ENCODE measurements around the gene GPBAR1. TPM values are rescaled to one million over a fixed set of nuclear protein-coding genes. Genes with fewer than 3 reads are reported as not detected.
"Not testable (repeated sequence)": the region's sequence is repeated elsewhere in the genome, so short reads cannot be mapped to it uniquely, and the experiment has no call there.

The GPBAR1 gene
- polyA plus RNA-seq, 3 donors, result 26.0 to 181 (median 143) TPM

DNA sequence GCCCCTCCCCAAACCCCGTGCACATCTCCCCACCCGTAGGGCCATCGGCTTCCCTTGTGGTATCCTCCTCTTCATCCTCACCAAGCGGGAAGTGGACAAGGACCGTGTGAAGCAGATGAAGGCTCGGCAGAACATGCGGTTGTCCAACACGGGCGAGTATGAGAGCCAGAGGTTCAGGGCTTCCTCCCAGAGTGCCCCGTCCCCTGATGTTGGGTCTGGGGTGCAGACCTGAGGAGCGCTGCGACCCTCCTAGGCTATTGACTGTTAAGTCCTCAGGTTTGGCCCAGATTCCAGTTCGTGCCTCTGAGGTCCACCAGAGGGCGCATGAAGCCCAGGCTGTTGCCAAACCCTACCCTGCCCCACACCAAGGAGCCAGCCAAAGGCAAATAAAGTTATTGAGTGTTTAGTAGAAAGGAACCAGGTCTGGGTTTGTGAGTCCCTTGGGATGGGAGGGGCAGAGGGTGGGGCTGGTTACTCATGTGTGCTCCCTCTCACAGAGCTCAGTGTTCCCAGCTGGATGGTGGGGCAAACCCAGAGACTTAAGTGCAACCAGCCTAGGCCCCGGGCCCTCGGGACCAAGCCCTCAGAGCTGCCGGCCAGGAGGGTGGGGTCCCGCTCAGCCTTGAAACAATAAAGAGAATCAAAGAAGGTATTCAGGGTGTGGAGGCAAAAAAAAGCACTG is 11.9 kb downstream of the GPBAR1 start:
- Histone ChIP-seq H3K79me2 (ENCODE audit: insufficient read depth, low read length) (peaks cover 70% of the 10 kb centered on the region), H3K4me2 (replicated peaks; ENCODE audit: extremely low read depth, low read length, poor library complexity, severe bottlenecking) (no peak overlapping the region), H3K9me3 (replicated peaks in 1 of 2; ENCODE audit: control insufficient read depth in 1 of 2, insufficient read depth in 1 of 2, low read length in 2 of 2) (no peaks in the 10 kb centered on the region), H3K36me3 (replicated peaks in 1 of 2; ENCODE audit: control insufficient read depth in 1 of 2, insufficient read depth in 2 of 2, low read length in 2 of 2) (peaks cover 42 to 49% of the 10 kb centered on the region in 2 donors), H3K27me3 (ENCODE audit: control insufficient read depth in 2 of 2, insufficient read depth in 2 of 2, low read length in 2 of 2) (no peaks in the 10 kb centered on the region), H3K4me3 (replicated peaks in 1 of 3; ENCODE audit: low read depth in 2 of 3, low read length in 3 of 3) (no peak overlapping the region), H2AFZ (ENCODE audit: insufficient read depth, low read depth, low read length, poor library complexity, severe bottlenecking) (no peak overlapping the region), H3K9ac (ENCODE audit: insufficient read depth, low read length, poor library complexity, severe bottlenecking) (no peak overlapping the region), H4K20me1 (ENCODE audit: insufficient read depth, low read length) (peaks cover 74% of the 10 kb centered on the region), H3K4me1 (ENCODE audit: control insufficient read depth in 1 of 2, insufficient read depth in 2 of 2, low read length in 2 of 2) (peaks cover 46 to 56% of the 10 kb centered on the region in 2 donors), H3K27ac (ENCODE audit: low read depth in 1 of 2, low read length in 2 of 2) (no peak overlapping the region)
- Mint-ChIP-seq H3K4me1 (peaks cover 53% of the 10 kb centered on the region), H3K9me3 (no peaks in the 10 kb centered on the region), H3K4me3 (no peak overlapping the region), H3K36me3 (peaks cover 42 to 49% of the 10 kb centered on the region in 2 donors), H3K27me3 (ENCODE audit: low read depth in 3 of 3) (peaks cover 0 to 3% (median 0%) of the 10 kb centered on the region in 3 donors), H3K27ac (peak overlapping the region; percentile 10 to 73 (median 61))
- 45% methylated on average over 13 of the region's 18 CpGs for WGBS (ENCODE audit: insufficient coverage)
- intact Hi-C loops (cut with micrococcal nuclease), result loop anchor here (5.0 to 10.0 kb wide), 4 partner anchors 125 to 292 kb away; partner anchors contain the start of genes CTDSP1 (in 2 of the 2), CNOT9 (in 1 of the 2) and USP37 (in 1 of the 2)
- DNase-seq, result peak; percentile 73 to 80 (median 78)
- TF ChIP-seq, protein P1, sequence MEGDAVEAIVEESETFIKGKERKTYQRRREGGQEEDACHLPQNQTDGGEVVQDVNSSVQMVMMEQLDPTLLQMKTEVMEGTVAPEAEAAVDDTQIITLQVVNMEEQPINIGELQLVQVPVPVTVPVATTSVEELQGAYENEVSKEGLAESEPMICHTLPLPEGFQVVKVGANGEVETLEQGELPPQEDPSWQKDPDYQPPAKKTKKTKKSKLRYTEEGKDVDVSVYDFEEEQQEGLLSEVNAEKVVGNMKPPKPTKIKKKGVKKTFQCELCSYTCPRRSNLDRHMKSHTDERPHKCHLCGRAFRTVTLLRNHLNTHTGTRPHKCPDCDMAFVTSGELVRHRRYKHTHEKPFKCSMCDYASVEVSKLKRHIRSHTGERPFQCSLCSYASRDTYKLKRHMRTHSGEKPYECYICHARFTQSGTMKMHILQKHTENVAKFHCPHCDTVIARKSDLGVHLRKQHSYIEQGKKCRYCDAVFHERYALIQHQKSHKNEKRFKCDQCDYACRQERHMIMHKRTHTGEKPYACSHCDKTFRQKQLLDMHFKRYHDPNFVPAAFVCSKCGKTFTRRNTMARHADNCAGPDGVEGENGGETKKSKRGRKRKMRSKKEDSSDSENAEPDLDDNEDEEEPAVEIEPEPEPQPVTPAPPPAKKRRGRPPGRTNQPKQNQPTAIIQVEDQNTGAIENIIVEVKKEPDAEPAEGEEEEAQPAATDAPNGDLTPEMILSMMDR (IDR thresholded peaks at IDR 0.05), result peak; percentile 89

DNA sequence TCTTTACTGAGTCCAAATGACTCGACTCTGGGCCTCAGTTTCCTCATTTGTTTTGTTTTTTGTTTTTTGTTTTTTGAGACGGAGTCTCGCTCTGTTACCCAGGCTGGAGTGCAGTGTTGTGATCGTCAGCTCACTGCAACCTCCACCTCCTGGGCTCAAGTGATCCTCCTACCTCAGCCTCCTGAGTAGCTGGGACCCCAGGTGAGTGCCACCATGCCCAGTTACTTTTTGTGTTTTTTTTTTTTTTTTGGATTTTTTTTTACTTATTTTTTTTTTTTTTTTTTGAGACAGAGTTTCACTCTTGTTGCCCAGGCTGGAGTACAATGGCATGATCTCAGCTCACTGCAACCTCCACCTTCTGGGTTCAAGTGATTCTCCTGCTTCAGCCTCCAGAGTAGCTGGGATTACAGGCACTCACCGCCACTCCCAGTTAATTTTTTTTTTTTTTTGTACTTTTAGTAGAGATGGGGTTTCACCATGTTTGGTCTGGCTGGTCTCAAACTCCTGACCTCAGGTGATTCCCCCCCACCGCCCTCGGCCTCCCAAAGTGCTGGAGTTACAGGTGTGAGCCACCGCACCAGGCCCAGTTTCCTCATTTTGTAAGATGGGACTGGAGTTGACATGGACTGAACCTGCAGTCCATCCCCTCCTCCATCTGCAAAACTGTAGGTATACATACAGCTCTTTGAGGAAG is 12.5 kb downstream of the GPBAR1 start:
- H3K4me2 ChIP-seq (replicated peaks; ENCODE audit: extremely low read depth, low read length, poor library complexity, severe bottlenecking); H3K9me3 Mint-ChIP-seq; H3K27me3 ChIP-seq (ENCODE audit: control insufficient read depth in 2 of 2, insufficient read depth in 2 of 2, low read length in 2 of 2); DNase-seq; H3K4me3 Mint-ChIP-seq; H2AFZ ChIP-seq (ENCODE audit: insufficient read depth, low read depth, low read length, poor library complexity, severe bottlenecking); H3K9ac ChIP-seq (ENCODE audit: insufficient read depth, low read length, poor library complexity, severe bottlenecking); H3K4me3 ChIP-seq (replicated peaks in 1 of 3; ENCODE audit: low read depth in 2 of 3, low read length in 3 of 3); H3K9me3 ChIP-seq (replicated peaks in 1 of 2; ENCODE audit: control insufficient read depth in 1 of 2, insufficient read depth in 1 of 2, low read length in 2 of 2); H3K27ac ChIP-seq (ENCODE audit: low read depth in 1 of 2, low read length in 2 of 2); H3K27me3 Mint-ChIP-seq (ENCODE audit: low read depth in 3 of 3): not testable (repeated sequence)
- intact Hi-C loops (cut with micrococcal nuclease), result loop anchor here (5.0 to 10.0 kb wide), 4 partner anchors 124 to 291 kb away; partner anchors contain the start of genes CTDSP1 (in 2 of the 2), CNOT9 (in 1 of the 2) and USP37 (in 1 of the 2)
- H3K36me3 ChIP-seq (replicated peaks in 1 of 2; ENCODE audit: control insufficient read depth in 1 of 2, insufficient read depth in 2 of 2, low read length in 2 of 2), result peaks cover 49 to 53% of the 10 kb centered on the region in 2 donors
- WGBS (ENCODE audit: insufficient coverage), result 100% methylated on average over 1 of the region's 8 CpGs
- Mint-ChIP-seq H3K4me1 (peaks cover 52% of the 10 kb centered on the region), H3K36me3 (peaks cover 46 to 54% of the 10 kb centered on the region in 2 donors), H3K27ac (peak overlapping the region in 6 of 7 donors; percentile 35 to 75 (median 70))
- H4K20me1 ChIP-seq (ENCODE audit: insufficient read depth, low read length), result peaks cover 79% of the 10 kb centered on the region
- peaks cover 71% of the 10 kb centered on the region for H3K79me2 ChIP-seq (ENCODE audit: insufficient read depth, low read length)
- peaks cover 46 to 56% of the 10 kb centered on the region in 2 donors for H3K4me1 ChIP-seq (ENCODE audit: control insufficient read depth in 1 of 2, insufficient read depth in 2 of 2, low read length in 2 of 2)
